ENCODE measurements around the gene TOX4.

- TF ChIP-seq POLR2A (IDR thresholded peaks at IDR 0.05) (no peak), CTCF (IDR thresholded peaks at IDR 0.05 in 8 of 11, conservative IDR thresholded peaks at IDR 0.05 in 3 of 11) (no peak), POLR2AphosphoS5 (IDR thresholded peaks at IDR 0.05) (no peak)
Measured at GRCh38 chr14:21523203-21523602, 46.2 kb downstream of the TOX4 start.
